ENCODE measurements around the gene MOSPD2.

The MOSPD2 gene

DNA sequence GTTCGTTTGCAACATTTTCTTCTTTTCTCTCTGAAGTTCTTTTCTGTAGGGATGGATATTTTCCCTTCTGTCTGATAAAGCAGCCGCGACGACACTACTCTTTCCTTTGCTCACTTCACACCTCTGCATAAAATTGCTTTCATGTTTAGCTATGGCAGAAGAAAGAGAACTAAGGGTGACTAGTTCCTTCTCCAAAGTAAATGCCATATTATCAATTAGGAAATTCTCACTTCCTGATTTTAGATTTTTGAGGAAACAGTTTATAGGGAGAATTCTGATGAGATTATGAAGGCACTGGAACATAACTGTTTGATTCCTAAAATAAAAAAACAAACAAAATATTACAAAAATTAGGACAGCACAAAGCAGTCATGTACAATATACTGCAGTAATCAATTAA is 29.6 kb upstream of the MOSPD2 start:
- TF ChIP-seq CTCF (conservative IDR thresholded peaks at IDR 0.05; ENCODE audit: low read depth, low read length): no peak
- H3K4me3 ChIP-seq (ENCODE audit: low read length): no peak overlapping the region
- DNase-seq (ENCODE audit: low read depth): no peak

GRCh38 chrX:14851526-14851925 is 21.7 kb upstream of the MOSPD2 start:
- TF ChIP-seq CTCF (conservative IDR thresholded peaks at IDR 0.05; ENCODE audit: low read depth, low read length): no peak
- no peak overlapping the region for H3K4me3 ChIP-seq (ENCODE audit: low read length)
- DNase-seq (ENCODE audit: low read depth): no peak

GRCh38 chrX:14864631-14865030 is 8.6 kb upstream of the MOSPD2 start:
- no peak for TF ChIP-seq CTCF (conservative IDR thresholded peaks at IDR 0.05; ENCODE audit: low read depth, low read length)
- DNase-seq (ENCODE audit: low read depth): no peak
- no peak overlapping the region for H3K4me3 ChIP-seq (ENCODE audit: low read length)

GRCh38 chrX:14865201-14865600 is 8.0 kb upstream of the MOSPD2 start:
- no peak for DNase-seq (ENCODE audit: low read depth)
- TF ChIP-seq CTCF (conservative IDR thresholded peaks at IDR 0.05; ENCODE audit: low read depth, low read length): no peak
- no peak overlapping the region for H3K4me3 ChIP-seq (ENCODE audit: low read length)

GRCh38 chrX:14871767-14872166 is 1.5 kb upstream of the MOSPD2 start:
- TF ChIP-seq CTCF (conservative IDR thresholded peaks at IDR 0.05; ENCODE audit: low read depth, low read length): no peak
- no peak overlapping the region for H3K4me3 ChIP-seq (ENCODE audit: low read length)
- no peak for DNase-seq (ENCODE audit: low read depth)

GRCh38 chrX:14872355-14872754 is 866 bp upstream of the MOSPD2 start:
- H3K4me3 ChIP-seq (ENCODE audit: low read length): peak overlapping the region; percentile 72
- TF ChIP-seq CTCF (conservative IDR thresholded peaks at IDR 0.05; ENCODE audit: low read depth, low read length): no peak
- DNase-seq (ENCODE audit: low read depth): no peak

- no peak for TF ChIP-seq CTCF (conservative IDR thresholded peaks at IDR 0.05; ENCODE audit: low read depth, low read length)
- no peak for DNase-seq (ENCODE audit: low read depth)
- peak overlapping the region; percentile 85 for H3K4me3 ChIP-seq (ENCODE audit: low read length)
Measured at GRCh38 chrX:14873676-14874049, 442 bp downstream of the MOSPD2 start.
